Measurements from ENCODE around the gene MFSD12.

GRCh38 chr19:3544058-3544376, 13.4 kb downstream of the MFSD12 start:
- TF ChIP-seq REST (IDR thresholded peaks at IDR 0.05; ENCODE audit: insufficient replicate concordance, low read depth): no peak
- TF ChIP-seq POLR2AphosphoS5 (IDR thresholded peaks at IDR 0.05; ENCODE audit: low read depth): no peak
- TF ChIP-seq, protein P1, sequence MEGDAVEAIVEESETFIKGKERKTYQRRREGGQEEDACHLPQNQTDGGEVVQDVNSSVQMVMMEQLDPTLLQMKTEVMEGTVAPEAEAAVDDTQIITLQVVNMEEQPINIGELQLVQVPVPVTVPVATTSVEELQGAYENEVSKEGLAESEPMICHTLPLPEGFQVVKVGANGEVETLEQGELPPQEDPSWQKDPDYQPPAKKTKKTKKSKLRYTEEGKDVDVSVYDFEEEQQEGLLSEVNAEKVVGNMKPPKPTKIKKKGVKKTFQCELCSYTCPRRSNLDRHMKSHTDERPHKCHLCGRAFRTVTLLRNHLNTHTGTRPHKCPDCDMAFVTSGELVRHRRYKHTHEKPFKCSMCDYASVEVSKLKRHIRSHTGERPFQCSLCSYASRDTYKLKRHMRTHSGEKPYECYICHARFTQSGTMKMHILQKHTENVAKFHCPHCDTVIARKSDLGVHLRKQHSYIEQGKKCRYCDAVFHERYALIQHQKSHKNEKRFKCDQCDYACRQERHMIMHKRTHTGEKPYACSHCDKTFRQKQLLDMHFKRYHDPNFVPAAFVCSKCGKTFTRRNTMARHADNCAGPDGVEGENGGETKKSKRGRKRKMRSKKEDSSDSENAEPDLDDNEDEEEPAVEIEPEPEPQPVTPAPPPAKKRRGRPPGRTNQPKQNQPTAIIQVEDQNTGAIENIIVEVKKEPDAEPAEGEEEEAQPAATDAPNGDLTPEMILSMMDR (IDR thresholded peaks at IDR 0.05; ENCODE audit: insufficient read depth, low read length): no peak
- TF ChIP-seq GABPA (IDR thresholded peaks at IDR 0.05; ENCODE audit: low read depth): no peak
